ENCODE measurements around the gene HGFAC.

- TF ChIP-seq CTCF (IDR thresholded peaks at IDR 0.05; ENCODE audit: poor library complexity) = peak; percentile 39
- TF ChIP-seq EZH2 (IDR thresholded peaks at IDR 0.05; ENCODE audit: borderline replicate concordance) = no peak
These were observed 10.6 kb downstream of the HGFAC start for GRCh38 chr4:3452376-3452775.

All from hepatocyte (in vitro differentiated cells).